CD4-positive, CD25-positive, alpha-beta regulatory T cell (primary cell): Measurements from ENCODE around the gene SSBP3. TPM values are rescaled to one million over a fixed set of nuclear protein-coding genes. Genes with fewer than 3 reads are reported as not detected.

ENCODE experiments used
- ATAC-seq, 2 donors: fragments of 150-1000 bp; cut with Tn5 transposase; one replicate each; pipeline ENCODE4 v1.10.0; 2021; ENCODE audit warnings: low read depth in 2 of 2, moderate number of reproducible peaks in 2 of 2, moderate library complexity in 1 of 2
- DNase-seq, 3 donors: peaks; one replicate each; pipeline versions ENCODE4 v3.0.0 to v3.0.0-alpha.2; 2012 to 2022; ENCODE audit warnings: mixed read lengths in 1 of 3
- H3K27ac ChIP-seq: one replicate; pipeline ENCODE4 v1.7.0; 2013; ENCODE audit warnings: mild to moderate bottlenecking, low read length; ENCODE audit not compliant: insufficient read depth, poor library complexity, severe bottlenecking
- H3K27me3 ChIP-seq: one replicate; pipeline ENCODE4 v1.7.0; 2013; ENCODE audit warnings: low read length; ENCODE audit not compliant: control insufficient read depth, insufficient read depth
- H3K36me3 ChIP-seq: one replicate; pipeline ENCODE4 v1.7.0; 2013; ENCODE audit warnings: mild to moderate bottlenecking, low read length, moderate library complexity; ENCODE audit not compliant: control insufficient read depth, insufficient read depth
- H3K4me1 ChIP-seq: 2 replicates; pipeline ENCODE4 v1.7.0; 2013; ENCODE audit warnings: mild to moderate bottlenecking, low read length; ENCODE audit not compliant: insufficient read depth, control insufficient read depth, poor library complexity, severe bottlenecking
- H3K4me3 ChIP-seq: one replicate; pipeline ENCODE4 v1.7.0; 2013; ENCODE audit warnings: low read depth, mild to moderate bottlenecking, low read length, moderate library complexity
- H3K9me3 ChIP-seq, 2 experiments: 1 replicate in 1 of 2; 2 replicates in 1 of 2; pipeline ENCODE4 v1.7.0; 2013; ENCODE audit warnings: low read length in 2 of 2, mild to moderate bottlenecking in 1 of 2, moderate library complexity in 1 of 2; ENCODE audit not compliant: control insufficient read depth in 2 of 2
- H3K27ac Mint-ChIP-seq, 3 donors: one replicate each; pipeline ENCODE4 v1.8.0; 2020 to 2022; ENCODE audit warnings: mild to moderate bottlenecking in 3 of 3, mixed read lengths in 3 of 3, moderate library complexity in 2 of 3
- H3K27me3 Mint-ChIP-seq: one replicate; pipeline ENCODE4 v1.8.0; 2022; ENCODE audit warnings: mild to moderate bottlenecking, mixed read lengths
- H3K36me3 Mint-ChIP-seq: one replicate; pipeline ENCODE4 v1.8.0; 2020; ENCODE audit warnings: mixed read lengths
- H3K4me1 Mint-ChIP-seq, 4 donors: one replicate each; pipeline ENCODE4 v1.8.0; 2020 to 2022; ENCODE audit warnings: mixed read lengths in 4 of 4, mild to moderate bottlenecking in 1 of 4
- H3K4me3 Mint-ChIP-seq, 4 donors: one replicate each; pipeline ENCODE4 v1.8.0; 2020 to 2022; ENCODE audit warnings: mild to moderate bottlenecking in 4 of 4, mixed read lengths in 4 of 4, moderate library complexity in 3 of 4
- H3K9me3 Mint-ChIP-seq, 7 donors: one replicate each; pipeline ENCODE4 v1.8.0; 2020 to 2022; ENCODE audit warnings: mixed read lengths in 7 of 7, mild to moderate bottlenecking in 3 of 7, moderate library complexity in 2 of 7
- polyA plus RNA-seq, 4 donors: library from polyadenylated mRNA; unstranded; fragments of 300-500 nt; fragmentation: Illumina TruSeq; gene quantifications; one replicate each; pipeline ENCODE4 v1.2.3, GENCODE V29; 2021
- total RNA-seq: library from RNA; stranded (reverse); gene quantifications from one replicate; pipeline ENCODE4 v1.2.3, GENCODE V29; 2022

The SSBP3 gene
- total and polyA plus RNA-seq, 5 donors from 2014 or later, result 5.4 to 30.6 (median 7.2) TPM

- no peak overlapping the region for H3K4me3 Mint-ChIP-seq
- H3K4me3 ChIP-seq, result no peak overlapping the region
- peaks cover 0 to 1% (median 0%) of the 10 kb centered on the region in 7 donors for H3K9me3 Mint-ChIP-seq
- DNase-seq (no peak), ATAC-seq (no peak)
- peaks cover 0 to 16% (median 7%) of the 10 kb centered on the region in 4 donors for H3K4me1 Mint-ChIP-seq
- H3K4me1 ChIP-seq, result no peaks in the 10 kb centered on the region
- no peak overlapping the region for H3K27ac Mint-ChIP-seq
- no peaks in the 10 kb centered on the region for H3K27me3 ChIP-seq
- no peaks in the 10 kb centered on the region for H3K9me3 ChIP-seq
- H3K27ac ChIP-seq, result no peak overlapping the region
- H3K36me3 ChIP-seq, result no peaks in the 10 kb centered on the region
- H3K27me3 Mint-ChIP-seq, result no peaks in the 10 kb centered on the region
- peaks cover 5% of the 10 kb centered on the region for H3K36me3 Mint-ChIP-seq
Observed at GRCh38 chr1:54262244-54262643, 143.9 kb downstream of the SSBP3 start.

GRCh38 chr1:54260810-54261209, 145.4 kb downstream of the SSBP3 start:
- Histone ChIP-seq H3K4me1 (no peaks in the 10 kb centered on the region), H3K9me3 (no peaks in the 10 kb centered on the region), H3K4me3 (no peak overlapping the region), H3K27me3 (no peaks in the 10 kb centered on the region), H3K36me3 (no peaks in the 10 kb centered on the region), H3K27ac (no peak overlapping the region)
- DNase-seq (no peak), ATAC-seq (no peak)
- peak overlapping the region in 1 of 3 donors; percentile 60 for H3K27ac Mint-ChIP-seq
- H3K4me3 Mint-ChIP-seq, result no peak overlapping the region
- H3K27me3 Mint-ChIP-seq, result no peaks in the 10 kb centered on the region
- peaks cover 0 to 1% (median 0%) of the 10 kb centered on the region in 7 donors for H3K9me3 Mint-ChIP-seq
- H3K4me1 Mint-ChIP-seq, result peaks cover 0 to 16% (median 9%) of the 10 kb centered on the region in 4 donors
- peaks cover 9% of the 10 kb centered on the region for H3K36me3 Mint-ChIP-seq

GRCh38 chr1:54259546-54260140, 146.6 kb downstream of the SSBP3 start:
- H3K9me3 Mint-ChIP-seq, result peaks cover 0 to 1% (median 0%) of the 10 kb centered on the region in 7 donors
- DNase-seq, result no peak
- Histone ChIP-seq H3K27ac (no peak overlapping the region), H3K9me3 (no peaks in the 10 kb centered on the region), H3K36me3 (no peaks in the 10 kb centered on the region), H3K4me1 (no peaks in the 10 kb centered on the region), H3K4me3 (no peak overlapping the region), H3K27me3 (no peaks in the 10 kb centered on the region)
- H3K4me1 Mint-ChIP-seq, result peaks cover 0 to 10% (median 9%) of the 10 kb centered on the region in 4 donors
- H3K27ac Mint-ChIP-seq, result peak overlapping the region in 1 of 3 donors; percentile 9
- peaks cover 9% of the 10 kb centered on the region for H3K36me3 Mint-ChIP-seq
- H3K4me3 Mint-ChIP-seq, result peak overlapping the region in 1 of 4 donors; percentile 74
- no peaks in the 10 kb centered on the region for H3K27me3 Mint-ChIP-seq
- no peak for ATAC-seq

DNA sequence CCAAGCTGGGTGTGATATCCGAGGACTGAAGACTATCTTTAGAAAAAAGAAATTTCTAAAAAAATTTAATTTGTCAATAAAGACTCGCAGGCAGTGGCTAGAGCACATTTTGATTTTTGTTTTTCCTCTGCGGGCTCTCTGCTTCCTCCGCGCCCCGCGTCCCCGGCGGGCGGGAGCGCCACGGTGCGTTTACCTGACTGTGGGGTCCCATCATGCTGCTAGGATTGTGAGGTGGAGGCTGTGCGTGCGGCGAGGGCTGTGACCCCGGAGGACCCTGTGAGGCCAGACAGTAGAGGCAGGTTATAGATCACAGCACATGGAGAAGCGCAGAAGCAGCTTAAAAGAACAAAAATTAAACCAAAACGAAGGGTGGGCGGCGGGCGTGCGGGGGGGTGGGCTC, 148.3 kb downstream of the SSBP3 start:
- no peaks in the 10 kb centered on the region for H3K4me1 ChIP-seq
- no peak overlapping the region for H3K27ac ChIP-seq
- no peak for DNase-seq
- no peaks in the 10 kb centered on the region for H3K36me3 ChIP-seq
- Mint-ChIP-seq H3K4me1 (peaks cover 0 to 8% (median 5%) of the 10 kb centered on the region in 4 donors), H3K36me3 (peaks cover 9% of the 10 kb centered on the region), H3K27me3 (no peaks in the 10 kb centered on the region), H3K9me3 (no peaks in the 10 kb centered on the region), H3K4me3 (no peak overlapping the region), H3K27ac (peak overlapping the region in 1 of 3 donors; percentile 35)
- no peak overlapping the region for H3K4me3 ChIP-seq
- no peak for ATAC-seq
- H3K9me3 ChIP-seq, result no peaks in the 10 kb centered on the region
- no peaks in the 10 kb centered on the region for H3K27me3 ChIP-seq

DNA sequence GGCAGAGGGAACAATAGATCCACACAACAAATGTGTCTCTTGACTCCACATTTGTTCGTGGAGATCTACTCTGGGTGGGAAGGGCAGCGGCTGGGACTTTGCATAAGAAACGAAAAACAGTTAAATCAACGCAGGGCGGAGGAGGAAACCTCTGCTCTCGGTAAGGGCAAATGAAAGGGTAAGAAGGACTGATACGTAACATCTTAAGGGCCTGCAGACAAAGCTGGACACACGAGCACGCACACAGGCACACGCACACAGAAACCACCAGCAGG, 148.9 kb downstream of the SSBP3 start:
- DNase-seq, result no peak
- peaks cover 9% of the 10 kb centered on the region for H3K36me3 Mint-ChIP-seq
- peaks cover 0 to 8% (median 5%) of the 10 kb centered on the region in 4 donors for H3K4me1 Mint-ChIP-seq
- no peak overlapping the region for H3K4me3 ChIP-seq
- ATAC-seq, result no peak
- no peaks in the 10 kb centered on the region for H3K9me3 ChIP-seq
- no peaks in the 10 kb centered on the region for H3K27me3 Mint-ChIP-seq
- H3K36me3 ChIP-seq, result no peaks in the 10 kb centered on the region
- H3K27me3 ChIP-seq, result no peaks in the 10 kb centered on the region
- H3K27ac Mint-ChIP-seq, result no peak overlapping the region
- H3K4me3 Mint-ChIP-seq, result no peak overlapping the region
- H3K27ac ChIP-seq, result no peak overlapping the region
- no peaks in the 10 kb centered on the region for H3K9me3 Mint-ChIP-seq
- H3K4me1 ChIP-seq, result no peaks in the 10 kb centered on the region

GRCh38 chr1:54256522-54257345, 149.5 kb downstream of the SSBP3 start:
- no peaks in the 10 kb centered on the region for H3K4me1 ChIP-seq
- Mint-ChIP-seq H3K4me3 (no peak overlapping the region), H3K27me3 (no peaks in the 10 kb centered on the region), H3K36me3 (peaks cover 9% of the 10 kb centered on the region), H3K27ac (no peak overlapping the region), H3K9me3 (no peaks in the 10 kb centered on the region), H3K4me1 (peaks cover 0 to 8% (median 5%) of the 10 kb centered on the region in 4 donors)
- DNase-seq (no peak), ATAC-seq (no peak)
- H3K27ac ChIP-seq, result no peak overlapping the region
- H3K36me3 ChIP-seq, result no peaks in the 10 kb centered on the region
- no peaks in the 10 kb centered on the region for H3K9me3 ChIP-seq
- H3K27me3 ChIP-seq, result no peaks in the 10 kb centered on the region
- H3K4me3 ChIP-seq, result no peak overlapping the region

GRCh38 chr1:54255026-54255702, 151.0 kb downstream of the SSBP3 start:
- Mint-ChIP-seq H3K9me3 (no peaks in the 10 kb centered on the region), H3K27me3 (no peaks in the 10 kb centered on the region), H3K27ac (no peak overlapping the region), H3K4me1 (peaks cover 0 to 5% (median 2%) of the 10 kb centered on the region in 4 donors), H3K4me3 (no peak overlapping the region), H3K36me3 (peaks cover 12% of the 10 kb centered on the region)
- no peaks in the 10 kb centered on the region for H3K9me3 ChIP-seq
- no peaks in the 10 kb centered on the region for H3K4me1 ChIP-seq
- ATAC-seq, result no peak
- H3K27me3 ChIP-seq, result no peaks in the 10 kb centered on the region
- no peak overlapping the region for H3K4me3 ChIP-seq
- H3K27ac ChIP-seq, result no peak overlapping the region
- no peak for DNase-seq
- no peaks in the 10 kb centered on the region for H3K36me3 ChIP-seq
